Peyer's patch (tissue), 4 donors: ENCODE data around the gene MEIS1.

Experiments used
- POLR2A ChIP-seq, 2 donors: fragments of 450-650 bp; IDR thresholded peaks; one replicate each; pipeline ENCODE4 v1.5.1; 2017; ENCODE audit warnings: antibody characterized with exemption in 2 of 2, mild to moderate bottlenecking in 2 of 2, moderate library complexity in 2 of 2
- TF ChIP-seq, protein P1 (sequence below), 6 experiments: fragments of 450-650 bp in 4 of 6; fragments of 200-600 bp in 2 of 6; sonication (generic) in 1 of 6; IDR thresholded peaks; one replicate each; pipeline ENCODE4 v1.5.1; 2017 to 2019; ENCODE audit warnings: antibody characterized with exemption in 6 of 6, mild to moderate bottlenecking in 3 of 6, moderate library complexity in 1 of 6

DNA sequence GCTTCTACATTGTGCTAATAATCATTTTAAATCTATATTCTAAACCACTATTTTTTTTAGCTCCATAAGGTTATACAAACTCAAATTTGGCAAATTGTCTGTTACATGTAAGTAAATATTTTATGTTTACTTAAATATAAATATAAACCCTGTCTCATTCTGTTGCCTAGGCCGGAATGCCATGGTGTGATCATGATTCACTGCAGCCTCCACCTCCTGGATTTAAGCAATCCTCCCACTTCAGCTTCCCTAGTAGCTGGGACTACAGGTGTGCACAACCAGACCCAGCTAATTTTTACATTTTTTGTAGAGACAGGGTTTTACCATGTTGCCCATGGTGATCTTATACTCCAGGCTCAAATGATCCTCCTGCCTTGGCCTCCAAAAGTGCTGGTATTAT lies 124.7 kb downstream of the MEIS1 start:
- TF ChIP-seq, protein P1, sequence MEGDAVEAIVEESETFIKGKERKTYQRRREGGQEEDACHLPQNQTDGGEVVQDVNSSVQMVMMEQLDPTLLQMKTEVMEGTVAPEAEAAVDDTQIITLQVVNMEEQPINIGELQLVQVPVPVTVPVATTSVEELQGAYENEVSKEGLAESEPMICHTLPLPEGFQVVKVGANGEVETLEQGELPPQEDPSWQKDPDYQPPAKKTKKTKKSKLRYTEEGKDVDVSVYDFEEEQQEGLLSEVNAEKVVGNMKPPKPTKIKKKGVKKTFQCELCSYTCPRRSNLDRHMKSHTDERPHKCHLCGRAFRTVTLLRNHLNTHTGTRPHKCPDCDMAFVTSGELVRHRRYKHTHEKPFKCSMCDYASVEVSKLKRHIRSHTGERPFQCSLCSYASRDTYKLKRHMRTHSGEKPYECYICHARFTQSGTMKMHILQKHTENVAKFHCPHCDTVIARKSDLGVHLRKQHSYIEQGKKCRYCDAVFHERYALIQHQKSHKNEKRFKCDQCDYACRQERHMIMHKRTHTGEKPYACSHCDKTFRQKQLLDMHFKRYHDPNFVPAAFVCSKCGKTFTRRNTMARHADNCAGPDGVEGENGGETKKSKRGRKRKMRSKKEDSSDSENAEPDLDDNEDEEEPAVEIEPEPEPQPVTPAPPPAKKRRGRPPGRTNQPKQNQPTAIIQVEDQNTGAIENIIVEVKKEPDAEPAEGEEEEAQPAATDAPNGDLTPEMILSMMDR (IDR thresholded peaks at IDR 0.05), result no peak
- no peak for TF ChIP-seq POLR2A (IDR thresholded peaks at IDR 0.05)
